HG02678 (cell line): Measurements from ENCODE around the gene RHAG.

Experiments used
- ATAC-seq: cut with Tn5 transposase; IDR thresholded peaks from one replicate; pipeline ENCODE4 v1.9.1; 2021; ENCODE audit warnings: mild to moderate bottlenecking, moderate library complexity; ENCODE audit not compliant: unreplicated experiment

The RHAG gene

GRCh38 chr6:49565261-49565660 is 71.4 kb downstream of the RHAG start:
- no peak for ATAC-seq

GRCh38 chr6:49564552-49564951 is 72.1 kb downstream of the RHAG start:
- no peak for ATAC-seq

DNA sequence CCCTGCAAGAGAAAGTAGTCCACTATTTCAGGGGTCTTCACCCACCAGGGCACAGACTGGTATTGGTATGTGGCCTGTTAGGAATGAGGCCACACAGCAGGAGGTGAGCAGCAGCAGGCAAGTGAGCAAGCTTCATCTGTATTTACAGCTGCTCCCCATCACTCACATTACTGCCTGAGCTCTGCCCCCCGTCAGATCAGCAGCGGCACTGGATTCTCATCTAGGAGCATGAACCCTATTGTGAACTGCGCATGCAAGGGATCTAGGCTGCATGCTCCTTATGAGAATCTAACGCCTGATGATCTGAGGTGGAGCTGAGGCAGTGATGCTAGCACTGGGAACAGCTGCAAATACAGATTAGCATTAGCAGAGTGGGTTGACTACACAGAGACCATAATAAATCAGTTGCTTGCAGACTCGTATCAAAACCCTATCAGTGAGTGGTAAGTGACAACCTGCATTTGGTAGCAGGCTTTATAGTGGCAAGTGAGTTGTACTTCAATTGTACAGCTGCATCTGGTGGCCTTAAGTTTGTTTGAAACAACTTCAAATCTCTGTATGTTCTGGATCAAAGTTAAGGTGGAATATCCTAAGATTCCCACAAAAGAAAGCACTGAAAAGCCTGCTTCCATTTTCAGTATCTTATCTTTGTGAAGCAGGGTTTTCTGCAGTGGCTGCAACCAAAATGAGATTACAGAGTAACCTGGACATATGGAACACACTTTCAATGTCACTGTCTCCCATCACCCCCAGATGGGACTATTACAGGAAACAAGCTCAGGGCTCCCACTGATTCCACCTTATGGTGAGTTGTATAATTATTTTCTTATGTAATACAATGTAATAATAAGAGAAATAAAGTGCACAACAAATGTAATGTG is 73.4 kb downstream of the RHAG start:
- ATAC-seq, result no peak

DNA sequence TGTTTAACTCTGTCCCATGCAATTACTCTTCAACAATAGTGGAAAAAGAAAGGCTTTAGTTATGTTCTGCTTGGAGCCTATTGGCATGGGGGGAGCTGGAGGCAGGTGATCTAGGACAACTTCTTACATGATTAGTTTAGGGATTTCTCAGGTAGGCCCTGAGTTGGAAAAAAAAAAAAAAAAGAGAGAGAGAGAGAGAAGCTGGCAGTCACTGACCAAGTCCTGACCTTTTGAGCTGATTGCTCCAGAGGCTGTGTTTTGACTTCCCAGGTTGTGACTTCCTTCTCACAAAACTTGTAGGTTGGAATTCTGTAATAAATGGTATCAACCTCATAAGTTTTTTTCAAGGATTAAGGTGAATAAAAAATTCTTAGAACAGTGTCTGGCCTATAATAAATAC is 78.4 kb downstream of the RHAG start:
- no peak for ATAC-seq

GRCh38 chr6:49557177-49557576 is 79.5 kb downstream of the RHAG start:
- no peak for ATAC-seq

GRCh38 chr6:49556429-49556837 is 80.2 kb downstream of the RHAG start:
- no peak for ATAC-seq

DNA sequence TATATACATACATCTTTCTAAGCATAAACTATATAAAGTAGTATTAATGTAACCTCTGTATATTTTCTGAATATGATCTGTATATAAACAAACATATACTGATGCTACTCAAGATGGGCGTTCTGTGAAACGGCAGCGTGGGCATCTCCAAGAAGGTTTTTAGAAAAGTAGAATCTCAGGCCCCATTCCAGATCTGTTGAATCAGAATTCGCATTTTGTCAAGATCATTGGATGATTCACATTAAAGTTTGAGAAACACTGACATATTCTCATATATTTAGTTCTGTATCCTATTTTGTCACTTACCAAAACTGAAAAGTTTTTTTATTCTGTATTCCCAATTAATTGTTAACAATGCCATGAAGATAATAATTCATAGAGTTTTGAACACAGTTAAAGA is 80.7 kb downstream of the RHAG start:
- no peak for ATAC-seq
